Left lobe of liver (tissue), 2 donors: ENCODE data around the gene WWC1. TPM values are rescaled to one million over a fixed set of nuclear protein-coding genes. Genes with fewer than 3 reads are reported as not detected.
A peak's percentile ranks its signal among the peaks of the same experiment; 100 is the strongest.
"Not testable (repeated sequence)": the region's sequence is repeated elsewhere in the genome, so short reads cannot be mapped to it uniquely, and the experiment has no call there.

Source experiments
- ATAC-seq: fragments of 200-7000 bp; cut with Tn5 transposase; one replicate; pipeline ENCODE4 v1.9.1; 2020; ENCODE audit warnings: mild to moderate bottlenecking, moderate library complexity
- DNase-seq: peaks from one replicate; pipeline ENCODE4 v3.0.0-alpha.2; 2020; ENCODE audit warnings: low spot score
- total RNA-seq: library from RNA; stranded (reverse); gene quantifications from one replicate; pipeline ENCODE4 v1.2.1, GENCODE V29; 2021
- donor health status: DM: no; HTN: no; CAD: no; lungs with moderate emphysema.
- donor health status: DM: no; HTN: yes; CAD: no.

The WWC1 gene
- total RNA-seq, 1 donor from 2014 or later = 11.2 TPM

- ATAC-seq = no peak
Measured at GRCh38 chr5:168285696-168286095, 5.7 kb upstream of the WWC1 start.

GRCh38 chr5:168286386-168286785, 5.1 kb upstream of the WWC1 start:
- DNase-seq (no peak), ATAC-seq (no peak)

More at GRCh38 chr5:168285696-168286095, 5.7 kb upstream of the WWC1 start:
- DNase-seq = no peak

- not testable (repeated sequence) for ATAC-seq, DNase-seq
Measured at GRCh38 chr5:168286863-168287262, 4.6 kb upstream of the WWC1 start.

- no peak for DNase-seq
- no peak for ATAC-seq
Measured at GRCh38 chr5:168287362-168287761, 4.1 kb upstream of the WWC1 start.

- DNase-seq (peak; percentile 75), ATAC-seq (peak; percentile 45)
Measured at GRCh38 chr5:168288349-168289245, 2.8 kb upstream of the WWC1 start.

GRCh38 chr5:168290902-168291341, 523 bp upstream of the WWC1 start:
- no peak for DNase-seq
- ATAC-seq = no peak

- ATAC-seq (peak; percentile 48), DNase-seq (peak; percentile 62)
Measured at GRCh38 chr5:168291964-168292785, 730 bp downstream of the WWC1 start.

GRCh38 chr5:168292786-168293696, 1.6 kb downstream of the WWC1 start:
- ATAC-seq (no peak), DNase-seq (no peak)

GRCh38 chr5:168295574-168296201, 4.2 kb downstream of the WWC1 start:
- no peak for DNase-seq
- peak; percentile 14 for ATAC-seq

- ATAC-seq = no peak
- DNase-seq = no peak
Measured at GRCh38 chr5:168296682-168297081, 5.2 kb downstream of the WWC1 start.

- DNase-seq (no peak), ATAC-seq (no peak)
Measured at GRCh38 chr5:168298949-168299348, 7.5 kb downstream of the WWC1 start.

GRCh38 chr5:168299372-168299771, 7.9 kb downstream of the WWC1 start:
- no peak for ATAC-seq
- no peak for DNase-seq

- ATAC-seq (no peak), DNase-seq (no peak)
Measured at GRCh38 chr5:168300326-168301182, 9.1 kb downstream of the WWC1 start.

- ATAC-seq = no peak
- no peak for DNase-seq
Measured at GRCh38 chr5:168301593-168302390, 10.3 kb downstream of the WWC1 start.

GRCh38 chr5:168302785-168303184, 11.3 kb downstream of the WWC1 start:
- no peak for DNase-seq
- no peak for ATAC-seq

- ATAC-seq (no peak), DNase-seq (no peak)
Measured at GRCh38 chr5:168303393-168304025, 12.1 kb downstream of the WWC1 start.

GRCh38 chr5:168304349-168304748, 12.9 kb downstream of the WWC1 start:
- no peak for ATAC-seq
- DNase-seq = no peak

GRCh38 chr5:168305281-168305680, 13.8 kb downstream of the WWC1 start:
- ATAC-seq = peak; percentile 77
- DNase-seq = peak; percentile 77
